Neural cell (in vitro differentiated cells): Measurements from ENCODE around the gene PAGE2B. TPM values are rescaled to one million over a fixed set of nuclear protein-coding genes. Genes with fewer than 3 reads are reported as not detected.

Experiments used
- H2AFZ ChIP-seq: fragments of 200-600, 300-800 bp; sonication (generic), shearing (Covaris generic); 2 replicates; pipeline ENCODE4 v1.6.0; 2014; ENCODE audit warnings: low read depth, mild to moderate bottlenecking, antibody characterized with exemption, low read length, moderate library complexity
- H3F3A ChIP-seq: fragments of 200-600 bp; shearing (Covaris generic); 2 replicates; pipeline ENCODE4 v1.6.1; 2016; ENCODE audit warnings: mild to moderate bottlenecking, moderate library complexity, mixed read lengths, antibody characterized with exemption, low read length; ENCODE audit not compliant: insufficient read depth, poor library complexity, severe bottlenecking
- H3K27ac ChIP-seq: fragments of 200-600, 300-800 bp; sonication (generic), shearing (Covaris generic); 2 replicates; pipeline ENCODE4 v1.5.1; 2014; ENCODE audit warnings: mild to moderate bottlenecking, low read length, moderate library complexity
- H3K27me3 ChIP-seq: fragments of 300-800, 200-600 bp; sonication (generic), shearing (Covaris generic); 2 replicates; pipeline ENCODE4 v1.6.0; 2014; ENCODE audit warnings: mild to moderate bottlenecking, low read depth, low read length, moderate library complexity; ENCODE audit not compliant: insufficient read depth
- H3K36me3 ChIP-seq: fragments of 300-800, 200-600 bp; sonication (generic), shearing (Covaris generic); 2 replicates; pipeline ENCODE4 v1.5.1; 2014; ENCODE audit warnings: mild to moderate bottlenecking, antibody characterized with exemption, low read length, moderate library complexity; ENCODE audit not compliant: insufficient read depth
- H3K4me2 ChIP-seq: fragments of 300-800, 200-600 bp; sonication (generic), shearing (Covaris generic); 2 replicates; pipeline ENCODE4 v1.6.0; 2014; ENCODE audit warnings: mild to moderate bottlenecking, low read length
- H3K4me3 ChIP-seq: fragments of 300-800, 200-600 bp; sonication (generic), shearing (Covaris generic); 2 replicates; pipeline ENCODE4 v1.5.1; 2014; ENCODE audit warnings: mild to moderate bottlenecking, low read length, moderate library complexity
- H3K79me2 ChIP-seq: fragments of 200-600 bp; shearing (Covaris generic); replicated peaks from 2 replicates; pipeline ENCODE4 v1.6.0; 2014; ENCODE audit warnings: mild to moderate bottlenecking, low read length, moderate library complexity; ENCODE audit not compliant: insufficient read depth
- H3K9ac ChIP-seq: fragments of 300-800, 200-600 bp; sonication (generic), shearing (Covaris generic); 2 replicates; pipeline ENCODE4 v1.6.1; 2016; ENCODE audit warnings: mild to moderate bottlenecking, low read length, mixed read lengths
- H3K9me2 ChIP-seq: fragments of 200-600 bp; shearing (Covaris generic); 2 replicates; pipeline ENCODE4 v1.6.1; 2016; ENCODE audit warnings: mild to moderate bottlenecking, low read length, mixed read lengths; ENCODE audit not compliant: insufficient read depth
- H3K9me3 ChIP-seq: fragments of 200-600, 300-800 bp; sonication (generic), shearing (Covaris generic); 2 replicates; pipeline ENCODE4 v1.6.1; 2016; ENCODE audit warnings: mild to moderate bottlenecking, mixed run types, low read length, moderate library complexity, mixed read lengths
- H4K20me1 ChIP-seq: fragments of 200-600 bp; shearing (Covaris generic); 2 replicates; pipeline ENCODE4 v1.6.1; 2016; ENCODE audit warnings: mild to moderate bottlenecking, mixed run types; ENCODE audit not compliant: insufficient read depth
- CTCF ChIP-seq: fragments of 450-650 bp; IDR thresholded peaks from 2 replicates; pipeline ENCODE4 v1.5.1; 2014; ENCODE audit warnings: antibody characterized with exemption, mild to moderate bottlenecking, moderate library complexity; ENCODE audit not compliant: poor library complexity, severe bottlenecking
- EP300 ChIP-seq: fragments of 450-650 bp; conservative IDR thresholded peaks from 2 replicates; pipeline ENCODE4 v1.6.1; 2014; ENCODE audit warnings: antibody characterized with exemption, mild to moderate bottlenecking, moderate library complexity; ENCODE audit not compliant: poor library complexity, severe bottlenecking
- EZH2 ChIP-seq: fragments of 200-600, 300-800 bp; shearing (Covaris generic), sonication (generic); IDR thresholded peaks from 2 replicates; pipeline ENCODE4 v1.6.1; 2014; ENCODE audit warnings: antibody characterized with exemption, low read length, borderline replicate concordance, mild to moderate bottlenecking; ENCODE audit not compliant: insufficient read depth, poor library complexity, severe bottlenecking
- MXI1 ChIP-seq: fragments of 450-650 bp; conservative IDR thresholded peaks from 2 replicates; pipeline ENCODE4 v1.6.1; 2014; ENCODE audit warnings: antibody characterized with exemption, mild to moderate bottlenecking; ENCODE audit not compliant: poor library complexity, severe bottlenecking
- POLR2AphosphoS5 ChIP-seq: IDR thresholded peaks from 2 replicates; pipeline ENCODE4 v1.6.1; 2012
- RAD21 ChIP-seq: fragments of 450-650 bp; conservative IDR thresholded peaks from 2 replicates; pipeline ENCODE4 v1.6.1; 2014; ENCODE audit warnings: antibody characterized with exemption, mild to moderate bottlenecking, moderate library complexity
- REST ChIP-seq: IDR thresholded peaks from 2 replicates; pipeline ENCODE4 v1.6.1; 2012; ENCODE audit warnings: borderline replicate concordance
- SMC3 ChIP-seq: fragments of 450-650 bp; conservative IDR thresholded peaks from 2 replicates; pipeline ENCODE4 v1.6.1; 2014; ENCODE audit warnings: antibody characterized with exemption, mild to moderate bottlenecking, moderate library complexity; ENCODE audit not compliant: poor library complexity
- TAF1 ChIP-seq: IDR thresholded peaks from 2 replicates; pipeline ENCODE4 v1.6.1; 2012; ENCODE audit warnings: low read depth
- polyA plus RNA-seq: library from polyadenylated mRNA; depleted of rRNA; stranded (reverse); fragments of >200 nt; gene quantifications from 2 replicates; pipeline ENCODE4 v1.2.3, GENCODE V29; 2014

Gene PAGE2B
- polyA plus RNA-seq, 1 donor from 2014 or later: not detected

GRCh38 chrX:55099162-55099561, 24.3 kb downstream of the PAGE2B start:
- no peak overlapping the region for H3K27ac ChIP-seq
- H3K79me2 ChIP-seq: no peaks in the 10 kb centered on the region
- no peaks in the 10 kb centered on the region for H3K9me2 ChIP-seq
- H3K36me3 ChIP-seq: no peaks in the 10 kb centered on the region
- TF ChIP-seq MXI1 (no peak), TAF1 (no peak), EZH2 (no peak), EP300 (no peak), SMC3 (no peak), POLR2AphosphoS5 (no peak), REST (no peak), CTCF (no peak), RAD21 (no peak)
- no peak overlapping the region for H3K4me3 ChIP-seq
- no peaks in the 10 kb centered on the region for H3K27me3 ChIP-seq
- no peaks in the 10 kb centered on the region for H3F3A ChIP-seq
- no peak overlapping the region for H3K4me2 ChIP-seq
- no peak overlapping the region for H3K9ac ChIP-seq
- no peaks in the 10 kb centered on the region for H3K9me3 ChIP-seq
- no peak overlapping the region for H2AFZ ChIP-seq
- H4K20me1 ChIP-seq: no peaks in the 10 kb centered on the region

DNA sequence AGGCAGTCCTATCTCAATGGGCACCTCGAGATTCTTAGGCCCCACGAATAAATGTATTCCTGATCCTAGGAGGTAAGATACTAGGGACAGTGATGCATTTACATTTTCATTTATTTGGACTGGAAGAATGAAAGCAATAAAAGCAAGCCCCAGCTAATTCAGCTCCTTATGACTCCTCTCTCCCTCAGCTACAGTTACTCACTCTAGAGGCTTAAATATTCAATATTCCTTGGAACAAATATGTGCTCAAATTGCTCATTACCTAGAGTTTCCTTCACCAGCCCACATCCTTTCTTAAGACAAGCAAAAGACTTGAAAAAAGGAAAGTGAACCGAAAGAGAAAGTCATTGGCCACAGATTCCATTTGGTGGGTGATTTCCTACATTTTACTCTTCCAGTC, 27.9 kb downstream of the PAGE2B start:
- no peaks in the 10 kb centered on the region for H3F3A ChIP-seq
- no peaks in the 10 kb centered on the region for H3K9me2 ChIP-seq
- H3K27ac ChIP-seq: no peak overlapping the region
- H3K79me2 ChIP-seq: no peaks in the 10 kb centered on the region
- no peaks in the 10 kb centered on the region for H3K27me3 ChIP-seq
- H2AFZ ChIP-seq: no peak overlapping the region
- no peak overlapping the region for H3K9ac ChIP-seq
- H4K20me1 ChIP-seq: no peaks in the 10 kb centered on the region
- H3K4me2 ChIP-seq: no peak overlapping the region
- H3K9me3 ChIP-seq: no peaks in the 10 kb centered on the region
- no peaks in the 10 kb centered on the region for H3K36me3 ChIP-seq
- TF ChIP-seq CTCF (no peak), MXI1 (no peak), TAF1 (no peak), EP300 (no peak), POLR2AphosphoS5 (no peak), EZH2 (no peak), RAD21 (no peak), SMC3 (no peak)
- H3K4me3 ChIP-seq: no peak overlapping the region
